GM12872 (cell line): ENCODE measurements around the gene TTC24.

Source experiments
- TF ChIP-seq, protein P1 (sequence below): IDR thresholded peaks from 3 replicates; pipeline ENCODE4 v1.5.1; 2011; ENCODE audit warnings: low read depth, mild to moderate bottlenecking, low read length, moderate library complexity; ENCODE audit not compliant: insufficient read depth

The TTC24 gene

DNA sequence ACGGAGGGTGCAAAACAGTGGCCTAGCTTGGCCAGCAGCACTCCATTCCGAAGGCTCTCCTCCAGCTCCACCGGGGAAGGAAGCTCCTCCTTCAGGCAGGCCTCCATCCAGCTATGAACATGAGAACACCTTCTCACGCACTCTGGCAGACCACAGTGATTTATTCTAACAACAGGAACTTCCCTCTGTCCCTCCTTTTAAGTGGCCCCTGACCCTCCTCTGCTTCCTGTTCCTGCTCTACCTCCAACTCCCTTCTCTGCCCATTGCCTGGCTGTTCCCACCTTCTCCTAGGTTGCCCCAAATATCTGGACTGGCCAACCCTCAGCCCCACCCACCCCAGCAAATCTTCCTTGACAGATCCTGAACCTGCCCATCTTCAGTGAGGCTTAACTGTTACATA is 13.1 kb upstream of the TTC24 start:
- TF ChIP-seq, protein P1, sequence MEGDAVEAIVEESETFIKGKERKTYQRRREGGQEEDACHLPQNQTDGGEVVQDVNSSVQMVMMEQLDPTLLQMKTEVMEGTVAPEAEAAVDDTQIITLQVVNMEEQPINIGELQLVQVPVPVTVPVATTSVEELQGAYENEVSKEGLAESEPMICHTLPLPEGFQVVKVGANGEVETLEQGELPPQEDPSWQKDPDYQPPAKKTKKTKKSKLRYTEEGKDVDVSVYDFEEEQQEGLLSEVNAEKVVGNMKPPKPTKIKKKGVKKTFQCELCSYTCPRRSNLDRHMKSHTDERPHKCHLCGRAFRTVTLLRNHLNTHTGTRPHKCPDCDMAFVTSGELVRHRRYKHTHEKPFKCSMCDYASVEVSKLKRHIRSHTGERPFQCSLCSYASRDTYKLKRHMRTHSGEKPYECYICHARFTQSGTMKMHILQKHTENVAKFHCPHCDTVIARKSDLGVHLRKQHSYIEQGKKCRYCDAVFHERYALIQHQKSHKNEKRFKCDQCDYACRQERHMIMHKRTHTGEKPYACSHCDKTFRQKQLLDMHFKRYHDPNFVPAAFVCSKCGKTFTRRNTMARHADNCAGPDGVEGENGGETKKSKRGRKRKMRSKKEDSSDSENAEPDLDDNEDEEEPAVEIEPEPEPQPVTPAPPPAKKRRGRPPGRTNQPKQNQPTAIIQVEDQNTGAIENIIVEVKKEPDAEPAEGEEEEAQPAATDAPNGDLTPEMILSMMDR: no peak

DNA sequence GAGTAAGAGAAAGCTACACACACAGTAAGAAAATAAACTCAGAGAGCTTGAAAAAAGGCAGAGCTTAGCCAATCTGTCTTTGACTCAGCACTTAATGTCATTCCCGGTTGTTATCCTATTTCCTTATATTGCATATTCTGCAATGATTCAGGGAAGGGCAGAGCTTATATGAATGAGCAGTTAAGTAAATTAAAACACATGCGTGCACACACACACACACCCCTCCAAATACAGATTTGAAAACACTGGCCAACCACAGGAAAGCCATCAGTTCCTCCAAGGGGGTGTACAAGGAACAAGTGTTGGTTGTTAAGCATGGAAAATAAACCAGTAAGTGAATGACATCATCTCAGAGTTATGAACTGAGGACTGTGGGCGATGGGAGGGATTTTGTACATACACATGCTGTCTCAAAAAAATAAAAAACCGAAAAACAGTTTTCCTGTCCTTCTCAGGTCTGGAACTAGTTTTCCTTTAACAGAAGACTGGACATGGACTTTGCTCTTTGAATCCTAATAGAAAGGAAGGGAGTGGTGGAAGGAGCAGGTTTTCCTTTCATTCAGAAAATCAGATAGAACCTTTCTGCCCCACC is 8.2 kb upstream of the TTC24 start:
- TF ChIP-seq, protein P1: no peak

DNA sequence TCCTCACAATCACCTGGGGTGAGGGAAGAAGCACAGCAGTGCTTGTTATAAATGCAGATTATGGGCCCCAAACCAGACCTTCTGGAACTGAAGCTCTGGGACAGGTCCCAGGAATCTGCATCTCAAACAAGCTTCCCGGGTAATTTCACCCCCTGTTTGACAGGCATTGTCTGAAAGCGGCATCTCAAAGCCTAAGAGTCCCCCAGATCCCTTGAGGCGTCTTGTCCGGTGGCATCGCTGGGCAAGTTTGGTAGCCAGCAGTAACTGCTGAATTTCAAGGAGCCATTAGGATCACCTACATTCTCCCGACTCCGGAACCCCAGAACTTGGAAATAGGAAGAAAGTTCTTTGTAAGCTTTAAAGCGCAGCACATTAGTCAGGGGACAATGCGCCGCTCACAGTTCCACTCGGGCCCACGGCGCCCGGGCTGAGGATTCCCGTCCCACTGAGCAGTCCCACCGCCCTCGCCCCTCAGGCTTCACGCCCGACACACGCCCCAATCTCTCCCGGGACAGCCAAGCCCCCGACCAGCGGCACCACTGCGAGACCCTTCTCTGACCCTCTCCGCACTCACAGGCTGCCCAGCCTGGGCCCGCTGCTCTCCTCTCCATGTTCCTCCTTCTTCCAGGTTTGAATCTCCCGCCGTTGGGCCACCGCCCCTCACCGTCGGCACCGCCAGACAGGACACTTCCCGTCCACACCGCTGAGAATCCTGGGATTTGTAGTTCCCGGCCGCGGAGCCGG is 7.4 kb upstream of the TTC24 start, which contains the start of gene IQGAP3:
IQGAP3 (minus strand) TSS at position 647 of the 744 bp plus-strand sequence; CDS start at position 611, 36 bp downstream.
- TF ChIP-seq, protein P1: no peak

DNA sequence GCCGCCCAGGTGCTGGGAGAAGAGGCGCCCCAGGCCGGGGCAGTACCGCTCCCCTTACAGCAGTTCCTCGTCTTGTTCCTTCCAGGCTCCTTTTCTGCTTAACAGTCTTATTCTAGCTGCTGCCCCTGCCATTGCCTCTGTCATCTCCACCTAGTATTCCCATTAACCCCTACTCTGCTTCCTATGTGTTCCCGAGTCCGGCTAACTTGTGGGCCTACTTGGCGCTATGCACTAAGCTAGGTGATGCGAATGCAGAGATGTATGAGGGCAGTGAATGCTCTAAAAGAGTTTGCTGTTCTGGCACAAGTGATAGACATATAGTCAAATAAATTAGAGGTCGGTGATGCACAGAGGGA is 6.9 kb upstream of the TTC24 start:
- TF ChIP-seq, protein P1: no peak

DNA sequence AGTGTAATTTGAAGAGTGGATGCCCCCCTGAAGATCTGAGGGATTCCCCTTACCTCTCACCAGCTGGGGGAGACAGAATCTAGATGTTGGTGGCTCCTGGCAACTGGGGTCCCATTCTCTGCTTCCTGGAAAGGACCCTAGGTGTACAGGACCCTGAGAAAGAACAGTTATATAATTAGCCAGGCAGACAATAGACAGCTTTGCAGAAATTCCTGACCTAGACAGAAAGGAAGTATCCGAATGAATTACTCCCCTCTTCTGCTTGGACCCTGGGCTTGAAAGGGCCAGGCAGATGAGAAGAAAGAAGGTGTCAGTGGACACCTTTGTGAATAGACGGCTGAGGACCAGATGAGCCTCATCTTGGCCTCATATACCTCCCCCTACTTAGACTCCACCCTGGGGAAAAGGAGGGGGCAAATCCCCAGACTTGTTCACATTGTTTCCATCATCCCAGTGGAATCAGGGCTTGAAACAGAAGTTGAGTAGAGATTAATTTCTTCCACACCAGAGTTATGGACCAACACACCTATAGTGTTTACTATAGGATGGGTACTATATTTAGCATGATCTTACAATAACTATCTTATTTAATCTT is 5.4 kb upstream of the TTC24 start:
- TF ChIP-seq, protein P1: no peak

DNA sequence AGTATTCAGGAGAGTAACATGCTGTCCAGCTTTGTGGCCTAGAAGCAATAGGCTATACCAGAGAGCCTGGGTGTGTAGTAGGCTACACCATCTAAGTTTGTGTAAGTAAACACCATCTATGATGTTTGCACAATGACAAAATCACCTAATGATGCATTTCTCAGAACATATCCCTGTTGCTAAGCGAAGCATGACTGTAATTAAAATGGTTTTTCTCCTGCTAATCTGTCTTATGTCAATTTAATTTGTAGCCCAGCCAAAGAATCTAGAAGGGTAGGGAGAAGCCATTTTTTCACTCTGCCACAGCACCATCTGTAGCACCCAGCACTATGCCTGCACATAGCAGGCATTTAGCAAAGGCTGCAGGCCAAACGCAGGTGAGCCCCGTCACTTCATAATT is 2.0 kb upstream of the TTC24 start:
- TF ChIP-seq, protein P1: no peak

DNA sequence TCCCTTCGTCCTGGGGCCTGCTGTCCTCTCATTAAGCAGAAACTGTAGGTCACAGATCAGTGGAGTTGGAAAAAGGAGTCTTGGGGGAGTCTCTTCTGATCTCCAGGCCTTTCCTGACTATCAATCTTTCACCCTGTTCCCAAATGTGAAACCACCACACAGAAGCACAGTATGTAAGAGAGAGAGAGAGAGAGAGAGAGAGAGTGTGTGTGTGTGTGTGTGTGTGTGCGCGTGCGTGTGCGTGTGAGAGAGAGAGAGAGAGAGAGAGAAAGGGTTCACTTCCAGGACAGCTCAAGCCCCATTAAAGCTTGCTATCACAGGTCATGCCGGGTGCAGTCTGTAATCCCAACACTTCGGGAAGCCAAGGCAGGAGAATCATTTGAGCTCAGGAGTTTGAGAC is 1.5 kb upstream of the TTC24 start:
- TF ChIP-seq, protein P1: no peak
